IMR-90 (cell line): Measurements from ENCODE around the gene COX17.

Experiments used
- BHLHE40 ChIP-seq: fragments of 150-350 bp; IDR thresholded peaks from 2 replicates; pipeline ENCODE4 v1.6.1; 2016; ENCODE audit warnings: mild to moderate bottlenecking, low read depth, low read length
- CEBPB ChIP-seq: IDR thresholded peaks from 2 replicates; pipeline ENCODE4 v1.6.1; 2012; ENCODE audit warnings: low read depth, low read length, improper control_type of control experiment
- CTCF ChIP-seq: conservative IDR thresholded peaks from 2 replicates; pipeline ENCODE4 v1.5.1; 2012; ENCODE audit warnings: mild to moderate bottlenecking, low read depth, low read length, improper control_type of control experiment
- ELK1 ChIP-seq: fragments of 150-350 bp; IDR thresholded peaks from 2 replicates; pipeline ENCODE4 v1.6.1; 2016; ENCODE audit warnings: low read depth, mild to moderate bottlenecking, low read length, moderate library complexity, borderline replicate concordance
- MAFK ChIP-seq: IDR thresholded peaks from 2 replicates; pipeline ENCODE4 v1.6.1; 2012; ENCODE audit warnings: low read depth, low read length, improper control_type of control experiment
- MAZ ChIP-seq: IDR thresholded peaks from 2 replicates; pipeline ENCODE4 v1.6.1; 2012; ENCODE audit warnings: low read depth, mild to moderate bottlenecking, low read length, improper control_type of control experiment, moderate library complexity, borderline replicate concordance
- MXI1 ChIP-seq: IDR thresholded peaks from 2 replicates; pipeline ENCODE4 v1.6.1; 2012; ENCODE audit warnings: low read depth, mild to moderate bottlenecking, low read length, moderate library complexity, borderline replicate concordance
- POLR2A ChIP-seq: IDR thresholded peaks from 2 replicates; pipeline ENCODE4 v1.6.1; 2012; ENCODE audit warnings: mild to moderate bottlenecking, low read depth, low read length
- RAD21 ChIP-seq: IDR thresholded peaks from 2 replicates; pipeline ENCODE4 v1.6.1; 2012; ENCODE audit warnings: low read length, improper control_type of control experiment
- SMC3 ChIP-seq: fragments of 150-350 bp; IDR thresholded peaks from 2 replicates; pipeline ENCODE4 v1.6.1; 2016; ENCODE audit warnings: low read depth, mild to moderate bottlenecking, antibody characterized with exemption, low read length, moderate library complexity
- USF2 ChIP-seq: fragments of 150-350 bp; IDR thresholded peaks from 2 replicates; pipeline ENCODE4 v1.6.1; 2017; ENCODE audit warnings: mild to moderate bottlenecking, antibody characterized with exemption, low read length, low read depth

DNA sequence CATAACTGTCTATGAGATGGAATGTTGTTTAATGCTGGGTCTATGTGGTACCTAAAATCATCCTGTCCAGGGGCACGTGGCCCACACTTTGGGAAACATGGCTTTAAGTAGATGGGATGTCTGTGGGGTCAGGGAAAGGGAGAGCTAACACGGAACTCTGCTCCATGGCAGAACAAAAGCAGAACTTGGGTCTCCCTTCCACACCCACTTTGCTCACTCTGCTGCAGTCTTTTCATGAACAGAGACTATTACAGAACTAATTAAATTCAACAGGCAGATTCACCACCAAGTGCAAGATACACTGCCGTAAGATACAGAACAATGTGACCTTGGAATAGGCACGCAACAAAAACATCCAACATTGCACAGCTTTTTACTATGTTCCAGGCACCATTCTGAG, 45.0 kb downstream of the COX17 start:
- TF ChIP-seq BHLHE40 = no peak
- TF ChIP-seq MXI1 = no peak
- no peak for TF ChIP-seq CTCF
- no peak for TF ChIP-seq ELK1
- TF ChIP-seq CEBPB = no peak
- no peak for TF ChIP-seq POLR2A
- TF ChIP-seq MAFK = no peak
- TF ChIP-seq USF2 = no peak
- no peak for TF ChIP-seq MAZ
- no peak for TF ChIP-seq RAD21
- no peak for TF ChIP-seq SMC3
